PC-9 (cell line): Measurements from ENCODE around the gene PCDHA1. TPM values are rescaled to one million over a fixed set of nuclear protein-coding genes. Genes with fewer than 3 reads are reported as not detected.

Source experiments
- BruUV-seq: library from RNA; stranded (reverse); fragments of 400-500 nt; replicated peaks from 2 replicates; lab custom pipeline; 2021; lab: Mats Ljungman, UMichigan
- CTCF ChIA-PET: fragments of 300-600 bp; sonication (Branson Sonifier 250); formaldehyde crosslinking; loops from one replicate; lab custom pipeline; 2022; ENCODE audit warnings: antibody characterized with exemption; lab: Charles Lee
- POLR2A ChIA-PET: fragments of 300-600 bp; sonication (Branson Sonifier 250); formaldehyde crosslinking; loops from one replicate; lab custom pipeline; 2022; ENCODE audit warnings: antibody characterized with exemption; ENCODE audit not compliant: unreplicated experiment; lab: Charles Lee
- DNase-seq, 2 experiments: peaks; one replicate each; pipeline versions ENCODE4 v3.0.0 to v3.0.0-alpha.2; 2015 to 2022; ENCODE audit warnings: mixed read lengths in 1 of 2
- H2AFZ ChIP-seq: fragments of 200-600 bp; sonication (generic); 2 replicates; pipeline ENCODE4 v1.8.1; 2017; ENCODE audit warnings: antibody characterized with exemption
- H3F3A ChIP-seq: fragments of 200-600 bp; sonication (generic); 2 replicates; pipeline ENCODE4 v1.8.1; 2017; ENCODE audit warnings: antibody characterized with exemption, mild to moderate bottlenecking, low read depth; ENCODE audit not compliant: insufficient read depth
- H3K27ac ChIP-seq: fragments of 200-600 bp; sonication (generic); 2 replicates; pipeline ENCODE4 v1.6.1; 2016; ENCODE audit warnings: mixed run types
- H3K27me3 ChIP-seq: fragments of 200-600 bp; sonication (generic); 2 replicates; pipeline ENCODE4 v1.6.1; 2016; ENCODE audit warnings: low read depth, mixed run types; ENCODE audit not compliant: insufficient read depth
- H3K36me3 ChIP-seq: fragments of 200-600 bp; sonication (generic); 2 replicates; pipeline ENCODE4 v1.6.1; 2016; ENCODE audit warnings: low read depth, mixed run types
- H3K4me1 ChIP-seq: fragments of 200-600 bp; sonication (generic); replicated peaks from 2 replicates; pipeline ENCODE4 v1.6.1; 2016; ENCODE audit warnings: mixed run types; ENCODE audit not compliant: insufficient read depth
- H3K4me2 ChIP-seq: fragments of 200-600 bp; sonication (generic); 2 replicates; pipeline ENCODE4 v1.6.1; 2017; ENCODE audit warnings: mixed run types
- H3K4me3 ChIP-seq: fragments of 200-600 bp; sonication (generic); 2 replicates; pipeline ENCODE4 v1.6.1; 2016; ENCODE audit warnings: mixed run types
- H3K79me2 ChIP-seq: fragments of 200-600 bp; sonication (generic); 2 replicates; pipeline ENCODE4 v1.6.1; 2017; ENCODE audit warnings: low read depth, mixed run types
- H3K9me2 ChIP-seq: fragments of 200-600 bp; sonication (generic); 2 replicates; pipeline ENCODE4 v1.8.1; 2017; ENCODE audit warnings: mild to moderate bottlenecking; ENCODE audit not compliant: insufficient read depth
- H3K9me3 ChIP-seq: fragments of 200-600 bp; sonication (generic); 2 replicates; pipeline ENCODE4 v1.8.1; 2016; ENCODE audit warnings: low read depth; ENCODE audit not compliant: insufficient read depth
- H4K20me1 ChIP-seq: fragments of 200-600 bp; sonication (generic); 2 replicates; pipeline ENCODE4 v1.8.1; 2017; ENCODE audit not compliant: insufficient read depth
- EZH2 ChIP-seq: fragments of 200-600 bp; sonication (generic); IDR thresholded peaks from 2 replicates; pipeline ENCODE4 v1.8.0; 2017; ENCODE audit warnings: antibody characterized with exemption, low read depth
- intact Hi-C: fragments of 100-400 bp; cut with micrococcal nuclease; formaldehyde crosslinking; loops from one replicate; pipeline ENCODE4 v1.10.0; 2022; ENCODE audit not compliant: unreplicated experiment
- total RNA-seq: library from RNA; stranded (reverse); gene quantifications from 2 replicates; pipeline ENCODE4 v1.2.3, GENCODE V29; 2021
- TF ChIP-seq, protein P1 (sequence below): fragments of 200-600 bp; sonication (generic); conservative IDR thresholded peaks from 2 replicates; pipeline ENCODE4 v1.6.1; 2017; ENCODE audit warnings: mixed run types, antibody characterized with exemption, mild to moderate bottlenecking, moderate library complexity

PCDHA1 gene
- total RNA-seq, 1 experiment from 2014 or later: not detected

DNA sequence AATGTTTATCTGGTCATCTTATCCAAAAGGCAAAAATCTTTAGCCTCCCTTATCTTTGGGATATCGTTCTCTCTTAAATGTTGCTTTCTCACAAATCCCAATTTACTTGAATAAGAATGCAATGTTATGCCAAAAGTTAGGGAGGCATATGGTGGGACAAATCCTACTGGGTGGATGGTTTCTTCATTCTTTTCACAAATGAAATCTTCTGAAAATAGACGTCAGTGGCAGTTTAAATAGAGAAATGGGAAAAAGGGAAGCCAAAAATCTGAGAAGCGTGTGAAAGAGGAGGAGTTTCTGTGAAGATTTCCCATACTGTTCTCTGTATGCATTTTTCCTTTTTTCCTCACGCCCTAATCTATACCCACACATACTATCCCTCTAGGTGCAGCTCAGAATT, 137.7 kb downstream of the PCDHA1 start:
- Histone ChIP-seq H3K27ac (no peak overlapping the region), H3K9me3 (no peaks in the 10 kb centered on the region), H3K9me2 (no peaks in the 10 kb centered on the region), H2AFZ (0 out of 2 replicates have a peak overlapping the region, but pooled peaks have one; percentile 17), H3F3A (no peaks in the 10 kb centered on the region), H3K4me3 (no peak overlapping the region), H4K20me1 (no peaks in the 10 kb centered on the region), H3K27me3 (no peaks in the 10 kb centered on the region), H3K4me1 (no peaks in the 10 kb centered on the region), H3K36me3 (no peaks in the 10 kb centered on the region), H3K4me2 (no peak overlapping the region), H3K79me2 (no peaks in the 10 kb centered on the region)
- DNase-seq: no peak
- BruUV-seq: no TSS peak
- CTCF ChIA-PET: no interaction called here
- POLR2A ChIA-PET: no interaction called here
- TF ChIP-seq, protein P1, sequence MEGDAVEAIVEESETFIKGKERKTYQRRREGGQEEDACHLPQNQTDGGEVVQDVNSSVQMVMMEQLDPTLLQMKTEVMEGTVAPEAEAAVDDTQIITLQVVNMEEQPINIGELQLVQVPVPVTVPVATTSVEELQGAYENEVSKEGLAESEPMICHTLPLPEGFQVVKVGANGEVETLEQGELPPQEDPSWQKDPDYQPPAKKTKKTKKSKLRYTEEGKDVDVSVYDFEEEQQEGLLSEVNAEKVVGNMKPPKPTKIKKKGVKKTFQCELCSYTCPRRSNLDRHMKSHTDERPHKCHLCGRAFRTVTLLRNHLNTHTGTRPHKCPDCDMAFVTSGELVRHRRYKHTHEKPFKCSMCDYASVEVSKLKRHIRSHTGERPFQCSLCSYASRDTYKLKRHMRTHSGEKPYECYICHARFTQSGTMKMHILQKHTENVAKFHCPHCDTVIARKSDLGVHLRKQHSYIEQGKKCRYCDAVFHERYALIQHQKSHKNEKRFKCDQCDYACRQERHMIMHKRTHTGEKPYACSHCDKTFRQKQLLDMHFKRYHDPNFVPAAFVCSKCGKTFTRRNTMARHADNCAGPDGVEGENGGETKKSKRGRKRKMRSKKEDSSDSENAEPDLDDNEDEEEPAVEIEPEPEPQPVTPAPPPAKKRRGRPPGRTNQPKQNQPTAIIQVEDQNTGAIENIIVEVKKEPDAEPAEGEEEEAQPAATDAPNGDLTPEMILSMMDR: no peak
- TF ChIP-seq EZH2: no peak
- intact Hi-C loops: loop anchor here (5.0 kb wide), 1 partner anchor 41 kb away; the partner anchor contains the start of gene PCDHA13

DNA sequence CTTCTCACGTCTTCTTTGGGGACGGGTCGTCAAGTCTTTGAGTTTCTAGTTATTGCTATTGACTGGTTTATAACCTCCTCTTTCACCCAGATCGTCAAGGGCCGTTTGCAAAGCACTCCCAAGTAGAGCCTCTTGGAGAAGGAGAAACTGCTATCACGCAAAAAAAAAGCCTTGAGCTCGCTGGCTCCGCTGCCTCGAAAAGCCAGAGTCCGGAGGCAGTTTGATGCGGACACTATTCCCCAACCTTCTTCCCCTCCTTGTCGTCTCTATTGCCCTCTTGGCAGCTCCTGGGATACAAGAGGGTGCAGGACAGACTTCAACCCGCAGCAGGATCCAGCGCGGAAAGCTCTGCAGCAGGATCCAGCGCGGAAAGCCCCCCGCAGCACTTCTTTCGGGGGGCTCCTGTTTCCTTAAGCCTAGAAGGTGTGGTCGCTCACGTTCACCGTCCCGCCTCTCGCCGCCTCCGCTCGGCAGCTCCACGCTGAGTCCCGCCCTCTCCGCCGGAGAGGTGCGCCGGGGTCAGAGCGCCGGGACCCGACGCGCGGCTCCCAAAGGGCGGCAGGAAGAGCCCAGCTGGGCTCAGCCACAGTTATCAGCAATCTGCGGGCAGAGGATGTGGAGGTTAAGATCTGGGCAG, 140.0 kb downstream of the PCDHA1 start, which contains the start of gene PCDHAC1:
Gene PCDHAC1 (plus strand): TSS at position 494 of the 637 bp plus-strand sequence. CDS start 594 bp downstream, outside the sequence.
- H3K9me3 ChIP-seq: no peaks in the 10 kb centered on the region
- no peak for DNase-seq
- TF ChIP-seq, protein P1: no peak
- TF ChIP-seq EZH2: no peak
- BruUV-seq: no TSS peak
- H3K4me3 ChIP-seq: peak within 1 kb of the TSS; percentile 35; the same call in 1 of the 2 replicates
- ChIA-PET CTCF (interaction anchor here (1.3 to 2.4 kb wide), 4 partner anchors 75 to 115 kb away, joined by 3 to 26 read pairs (median 3); no protein-coding TSS in a partner anchor), POLR2A (interaction anchor here (0.6 kb wide), 1 partner anchor 78 kb away, joined by 5 read pairs; no protein-coding TSS in a partner anchor)
- no peaks in the 10 kb centered on the region for H3K36me3 ChIP-seq
- no peaks in the 10 kb centered on the region for H4K20me1 ChIP-seq
- intact Hi-C loops: loop anchor here (1.0 to 5.0 kb wide), 3 partner anchors 57 to 114 kb away; partner anchors contain the start of gene PCDHA11
- no peaks in the 10 kb centered on the region for H3F3A ChIP-seq
- no peaks in the 10 kb centered on the region for H3K79me2 ChIP-seq
- H3K4me1 ChIP-seq: no peaks in the 10 kb centered on the region
- H3K27me3 ChIP-seq: no peaks in the 10 kb centered on the region
- peak within 1 kb of the TSS; percentile 67 for H2AFZ ChIP-seq
- H3K4me2 ChIP-seq: peak within 1 kb of the TSS; percentile 63
- no peaks in the 10 kb centered on the region for H3K9me2 ChIP-seq
- no peak within 1 kb of the TSS for H3K27ac ChIP-seq

DNA sequence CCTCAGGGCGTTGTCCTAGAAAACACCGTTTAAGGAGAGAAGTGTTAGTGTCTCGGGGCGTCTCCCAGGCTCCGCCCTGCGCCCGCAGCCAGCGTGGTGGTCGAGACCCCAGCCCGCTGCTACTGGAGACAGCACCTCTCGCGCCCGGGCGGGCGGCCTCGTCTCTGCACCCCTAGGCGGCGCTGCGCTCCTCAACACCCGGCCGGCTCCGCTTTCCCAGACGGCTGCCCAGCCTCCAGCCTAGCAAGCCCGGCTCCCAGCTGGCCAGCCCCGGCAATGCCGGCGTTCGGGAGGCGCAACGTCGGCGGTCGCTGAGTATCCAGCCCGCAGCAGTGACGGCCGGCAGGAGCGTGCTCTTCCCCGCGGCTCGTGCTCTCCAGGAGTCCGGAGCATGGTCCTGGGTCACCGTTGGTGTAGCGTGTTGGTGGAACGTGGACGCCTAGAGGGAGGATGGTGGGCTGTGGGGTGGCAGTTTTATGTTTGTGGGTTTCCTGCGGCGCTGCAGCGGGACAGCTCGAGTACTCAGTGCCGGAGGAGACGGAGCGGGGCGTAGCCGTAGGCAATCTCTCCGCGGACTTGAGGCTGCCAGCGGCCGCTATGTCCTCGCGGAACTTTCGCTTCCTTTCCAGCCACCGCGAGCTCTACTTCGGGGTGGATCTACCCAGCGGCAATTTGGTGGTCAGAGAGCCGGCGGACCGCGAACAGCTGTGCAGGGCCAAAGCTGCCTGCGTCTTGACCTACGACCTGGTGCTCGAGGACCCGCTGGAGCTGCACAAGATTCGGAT, 140.7 kb downstream of the PCDHA1 start:
- intact Hi-C loops: loop anchor here (1.0 to 5.0 kb wide), 3 partner anchors 58 to 114 kb away; partner anchors contain the start of gene PCDHA11
- Histone ChIP-seq H3K4me1 (no peaks in the 10 kb centered on the region), H3K4me2 (peak overlapping the region; percentile 63), H2AFZ (peak overlapping the region; percentile 67), H4K20me1 (no peaks in the 10 kb centered on the region), H3K9me2 (no peaks in the 10 kb centered on the region), H3K27me3 (no peaks in the 10 kb centered on the region), H3K27ac (no peak overlapping the region), H3K79me2 (no peaks in the 10 kb centered on the region), H3K4me3 (peak overlapping the region; percentile 35; the same call in 1 of the 2 replicates), H3F3A (no peaks in the 10 kb centered on the region), H3K36me3 (no peaks in the 10 kb centered on the region), H3K9me3 (no peaks in the 10 kb centered on the region)
- peak; percentile 49 to 88 for DNase-seq
- ChIA-PET POLR2A (interaction anchor here (0.6 kb wide), 1 partner anchor 77 kb away, joined by 5 read pairs; no protein-coding TSS in a partner anchor), CTCF (interaction anchor here (0.6 to 2.4 kb wide), 5 partner anchors 11 to 115 kb away, joined by 3 to 26 read pairs (median 3); no protein-coding TSS in a partner anchor)
- BruUV-seq: no TSS peak
- TF ChIP-seq EZH2: no peak
- TF ChIP-seq, protein P1: peak; percentile 62
